Upper lobe of left lung (tissue), 4 donors: ENCODE data around the gene RLIM.

ENCODE experiments used
- EP300 ChIP-seq, 4 donors: sonication (generic); formaldehyde crosslinking; IDR thresholded peaks; one replicate each; pipeline ENCODE4 v1.5.1; 2017; ENCODE audit warnings: antibody characterized with exemption in 4 of 4, control low read depth in 2 of 4
- POLR2A ChIP-seq, 4 donors: fragments of 450-650 bp; IDR thresholded peaks; one replicate each; pipeline ENCODE4 v1.5.1; 2016 to 2017; ENCODE audit warnings: antibody characterized with exemption in 4 of 4, mild to moderate bottlenecking in 2 of 4
- POLR2AphosphoS5 ChIP-seq, 2 donors: sonication (generic); formaldehyde crosslinking; IDR thresholded peaks; one replicate each; pipeline ENCODE4 v1.5.1; 2017; ENCODE audit warnings: antibody characterized with exemption in 2 of 2
- TF ChIP-seq, protein P1 (sequence below), 6 experiments: fragments of 450-650 bp in 4 of 6; fragments of 200-600 bp in 2 of 6; sonication (generic) in 2 of 6; IDR thresholded peaks; one replicate each; pipeline ENCODE4 v1.5.1; 2016 to 2019; ENCODE audit warnings: antibody characterized with exemption in 6 of 6

DNA sequence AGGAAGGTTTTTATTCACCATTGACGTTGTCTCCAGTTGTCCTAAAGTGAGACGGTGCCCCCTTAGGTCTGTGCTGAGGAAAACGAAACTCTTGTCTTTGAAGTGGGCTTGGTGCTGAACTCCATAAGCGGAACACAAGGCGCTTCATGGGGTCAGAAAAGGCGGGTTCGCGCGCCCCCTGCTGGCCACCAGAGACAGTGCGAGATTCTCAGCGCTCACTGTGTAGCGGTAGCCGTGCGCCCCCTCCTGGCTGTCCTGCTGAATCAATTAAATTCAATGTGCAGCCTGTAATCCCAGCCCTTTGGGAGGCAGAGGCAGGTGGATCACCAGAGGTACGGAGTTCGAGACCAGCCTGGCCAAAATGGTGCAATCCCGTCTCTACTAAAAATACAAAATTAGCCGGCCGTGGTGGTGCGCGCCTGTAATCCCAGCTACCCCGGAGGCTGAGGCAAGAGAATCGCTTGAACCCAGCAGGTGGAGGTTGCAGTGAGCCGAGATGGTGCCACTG, 64.1 kb downstream of the RLIM start:
- TF ChIP-seq, protein P1, sequence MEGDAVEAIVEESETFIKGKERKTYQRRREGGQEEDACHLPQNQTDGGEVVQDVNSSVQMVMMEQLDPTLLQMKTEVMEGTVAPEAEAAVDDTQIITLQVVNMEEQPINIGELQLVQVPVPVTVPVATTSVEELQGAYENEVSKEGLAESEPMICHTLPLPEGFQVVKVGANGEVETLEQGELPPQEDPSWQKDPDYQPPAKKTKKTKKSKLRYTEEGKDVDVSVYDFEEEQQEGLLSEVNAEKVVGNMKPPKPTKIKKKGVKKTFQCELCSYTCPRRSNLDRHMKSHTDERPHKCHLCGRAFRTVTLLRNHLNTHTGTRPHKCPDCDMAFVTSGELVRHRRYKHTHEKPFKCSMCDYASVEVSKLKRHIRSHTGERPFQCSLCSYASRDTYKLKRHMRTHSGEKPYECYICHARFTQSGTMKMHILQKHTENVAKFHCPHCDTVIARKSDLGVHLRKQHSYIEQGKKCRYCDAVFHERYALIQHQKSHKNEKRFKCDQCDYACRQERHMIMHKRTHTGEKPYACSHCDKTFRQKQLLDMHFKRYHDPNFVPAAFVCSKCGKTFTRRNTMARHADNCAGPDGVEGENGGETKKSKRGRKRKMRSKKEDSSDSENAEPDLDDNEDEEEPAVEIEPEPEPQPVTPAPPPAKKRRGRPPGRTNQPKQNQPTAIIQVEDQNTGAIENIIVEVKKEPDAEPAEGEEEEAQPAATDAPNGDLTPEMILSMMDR (IDR thresholded peaks at IDR 0.05): peak; percentile 95 to 98 (median 98)
- no peak for TF ChIP-seq POLR2A (IDR thresholded peaks at IDR 0.05)
- TF ChIP-seq POLR2AphosphoS5 (IDR thresholded peaks at IDR 0.05): no peak
- TF ChIP-seq EP300 (IDR thresholded peaks at IDR 0.05): no peak
